Dendritic cell treated with granulocyte-macrophage colony-stimulating factor and Interleukin-4, amounts not matched to agents 40 ng/mL and 50 ng/mL, for 4 days (primary cell): ENCODE data around the gene NFASC.

Experiments
- H3K27ac Mint-ChIP-seq: one replicate; pipeline ENCODE4 v1.8.0; 2022; ENCODE audit warnings: mild to moderate bottlenecking, mixed read lengths
- H3K27me3 Mint-ChIP-seq: one replicate; pipeline ENCODE4 v1.8.0; 2022; ENCODE audit warnings: mild to moderate bottlenecking, mixed read lengths
- H3K36me3 Mint-ChIP-seq: one replicate; pipeline ENCODE4 v1.8.0; 2022; ENCODE audit warnings: low read depth, mixed read lengths
- H3K4me1 Mint-ChIP-seq: one replicate; pipeline ENCODE4 v1.8.0; 2022; ENCODE audit warnings: low read depth, mixed read lengths
- H3K4me3 Mint-ChIP-seq: one replicate; pipeline ENCODE4 v1.8.0; 2022; ENCODE audit warnings: mild to moderate bottlenecking, moderate library complexity, mixed read lengths
- H3K9me3 Mint-ChIP-seq: one replicate; pipeline ENCODE4 v1.8.0; 2022; ENCODE audit warnings: mixed read lengths
- intact Hi-C: fragments of 100-400 bp; cut with micrococcal nuclease; formaldehyde crosslinking; loops from one replicate; pipeline ENCODE4 v1.15.0; 2022

Gene NFASC

DNA sequence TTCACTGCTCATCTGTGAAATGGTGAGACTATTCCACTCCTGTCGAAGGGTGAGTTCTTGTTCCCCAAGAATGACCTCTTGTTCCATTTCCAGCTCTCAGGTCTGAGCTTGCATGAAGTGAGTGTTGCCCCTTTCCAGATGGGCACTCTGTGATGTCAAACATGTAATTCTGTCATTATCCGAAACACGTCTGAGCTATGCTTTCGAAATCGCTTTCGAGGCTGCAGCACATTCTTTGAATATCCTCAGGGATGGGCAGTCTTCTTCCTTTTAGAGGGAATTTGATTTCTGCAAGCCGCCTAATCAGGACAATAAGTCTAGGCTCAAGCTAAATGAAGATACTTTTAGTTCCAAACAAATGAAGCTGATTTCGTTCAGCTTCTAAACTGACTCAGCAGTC is 15.1 kb downstream of the NFASC start:
- Mint-ChIP-seq H3K27ac (no peak overlapping the region), H3K4me1 (no peaks in the 10 kb centered on the region), H3K36me3 (no peaks in the 10 kb centered on the region), H3K4me3 (no peak overlapping the region), H3K9me3 (no peaks in the 10 kb centered on the region), H3K27me3 (peaks cover 16% of the 10 kb centered on the region)
- intact Hi-C loops, result no loop called here

DNA sequence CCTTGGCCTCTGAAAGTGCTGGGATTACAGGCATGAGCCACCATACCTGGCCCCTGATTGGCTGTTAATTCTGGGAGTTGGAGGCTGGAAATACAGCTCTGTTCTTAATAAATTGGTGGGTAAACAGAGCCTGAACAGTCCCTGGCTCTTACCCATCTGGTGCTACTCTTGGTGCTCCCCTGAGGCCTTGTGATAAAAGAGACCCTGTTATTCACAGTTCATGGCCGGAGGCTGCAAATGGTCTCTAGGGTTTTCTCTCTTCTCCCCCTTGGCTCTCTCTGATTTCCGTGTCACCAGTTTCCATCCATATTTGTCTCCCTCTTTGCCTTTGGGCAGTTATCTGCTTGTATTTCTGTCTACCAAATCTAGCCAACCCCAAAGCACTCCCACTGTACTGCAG is 17.2 kb downstream of the NFASC start:
- Mint-ChIP-seq H3K9me3 (no peaks in the 10 kb centered on the region), H3K27me3 (peaks cover 20% of the 10 kb centered on the region), H3K27ac (no peak overlapping the region), H3K4me1 (no peaks in the 10 kb centered on the region), H3K4me3 (no peak overlapping the region), H3K36me3 (no peaks in the 10 kb centered on the region)
- intact Hi-C loops, result no loop called here

GRCh38 chr1:204888294-204888693 is 17.6 kb downstream of the NFASC start:
- peaks cover 21% of the 10 kb centered on the region for H3K27me3 Mint-ChIP-seq
- H3K4me3 Mint-ChIP-seq, result no peak overlapping the region
- H3K9me3 Mint-ChIP-seq, result no peaks in the 10 kb centered on the region
- intact Hi-C loops, result no loop called here
- no peak overlapping the region for H3K27ac Mint-ChIP-seq
- no peaks in the 10 kb centered on the region for H3K4me1 Mint-ChIP-seq
- H3K36me3 Mint-ChIP-seq, result no peaks in the 10 kb centered on the region

GRCh38 chr1:204889681-204890383 is 19.2 kb downstream of the NFASC start:
- Mint-ChIP-seq H3K27me3 (peaks cover 21% of the 10 kb centered on the region), H3K4me1 (no peaks in the 10 kb centered on the region), H3K4me3 (no peak overlapping the region), H3K9me3 (no peaks in the 10 kb centered on the region), H3K36me3 (no peaks in the 10 kb centered on the region), H3K27ac (no peak overlapping the region)
- intact Hi-C loops, result no loop called here

- H3K27me3 Mint-ChIP-seq, result peaks cover 29% of the 10 kb centered on the region
- intact Hi-C loops, result no loop called here
- no peak overlapping the region for H3K27ac Mint-ChIP-seq
- H3K9me3 Mint-ChIP-seq, result no peaks in the 10 kb centered on the region
- H3K36me3 Mint-ChIP-seq, result no peaks in the 10 kb centered on the region
- no peaks in the 10 kb centered on the region for H3K4me1 Mint-ChIP-seq
- no peak overlapping the region for H3K4me3 Mint-ChIP-seq
Observed at GRCh38 chr1:204891860-204892259, 21.2 kb downstream of the NFASC start.

DNA sequence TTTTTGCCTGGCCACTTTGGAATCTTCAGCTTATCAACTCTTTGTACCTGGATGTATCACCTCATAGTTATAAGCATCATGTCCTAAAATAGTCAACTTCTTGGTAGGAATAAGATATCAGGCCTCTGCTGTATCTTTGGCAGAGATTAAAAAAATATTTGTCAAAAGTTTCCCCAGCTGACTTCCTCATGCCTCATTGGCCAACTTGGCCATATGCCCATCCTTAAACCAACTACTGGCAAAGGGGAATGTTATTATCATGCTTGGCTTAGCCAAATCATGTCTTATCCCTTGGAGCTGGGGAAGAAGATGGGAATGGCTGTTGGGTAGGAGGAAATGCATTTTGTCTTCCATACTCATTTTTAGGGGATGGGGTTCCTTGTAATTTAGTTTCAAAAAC is 23.4 kb downstream of the NFASC start:
- H3K27ac Mint-ChIP-seq, result no peak overlapping the region
- intact Hi-C loops, result no loop called here
- no peaks in the 10 kb centered on the region for H3K9me3 Mint-ChIP-seq
- no peaks in the 10 kb centered on the region for H3K36me3 Mint-ChIP-seq
- H3K4me1 Mint-ChIP-seq, result no peaks in the 10 kb centered on the region
- peaks cover 20% of the 10 kb centered on the region for H3K27me3 Mint-ChIP-seq
- no peak overlapping the region for H3K4me3 Mint-ChIP-seq

DNA sequence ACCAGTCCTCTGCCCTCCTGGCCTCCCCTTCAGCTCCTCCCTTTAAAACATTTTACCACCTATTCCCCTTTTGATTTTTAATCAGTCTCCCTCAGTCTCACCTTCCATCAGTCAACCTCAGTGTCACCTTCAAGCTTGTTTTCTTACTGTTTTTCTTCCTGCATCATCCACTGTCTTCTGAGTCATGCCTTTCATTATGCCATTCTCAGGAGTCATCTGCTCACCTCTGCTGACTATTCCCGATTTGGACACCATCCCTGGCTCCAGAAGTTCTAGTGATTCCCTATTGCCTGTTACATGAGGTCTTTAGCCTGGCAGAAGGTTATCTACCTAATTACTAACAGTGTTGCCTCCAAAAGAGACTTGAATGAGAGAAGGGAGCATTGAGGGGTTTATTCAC is 23.9 kb downstream of the NFASC start:
- Mint-ChIP-seq H3K4me3 (no peak overlapping the region), H3K27ac (no peak overlapping the region), H3K36me3 (no peaks in the 10 kb centered on the region), H3K27me3 (peaks cover 18% of the 10 kb centered on the region), H3K9me3 (no peaks in the 10 kb centered on the region), H3K4me1 (no peaks in the 10 kb centered on the region)
- intact Hi-C loops, result no loop called here

DNA sequence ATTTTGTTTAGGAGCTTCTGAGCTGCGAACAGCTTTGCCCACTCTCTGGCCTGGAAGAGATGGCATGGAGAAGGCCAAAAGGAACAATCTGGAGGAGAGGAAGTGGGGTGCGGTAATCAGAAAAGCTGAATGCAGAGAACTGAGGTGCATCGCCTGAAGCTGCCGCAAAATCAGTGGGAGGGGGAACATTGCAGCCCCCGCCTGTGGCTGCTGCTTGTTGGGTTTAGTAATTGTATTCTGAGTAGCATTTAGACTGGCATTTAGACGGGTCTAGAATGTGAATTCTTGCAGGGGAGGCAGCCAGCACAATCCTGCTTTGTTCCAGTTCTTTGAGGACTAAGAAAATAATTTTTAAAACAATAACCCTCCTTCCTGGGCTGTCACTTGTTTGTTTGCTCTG is 25.4 kb downstream of the NFASC start:
- H3K4me1 Mint-ChIP-seq, result no peaks in the 10 kb centered on the region
- H3K9me3 Mint-ChIP-seq, result no peaks in the 10 kb centered on the region
- intact Hi-C loops, result no loop called here
- H3K4me3 Mint-ChIP-seq, result no peak overlapping the region
- no peaks in the 10 kb centered on the region for H3K36me3 Mint-ChIP-seq
- no peak overlapping the region for H3K27ac Mint-ChIP-seq
- H3K27me3 Mint-ChIP-seq, result peaks cover 19% of the 10 kb centered on the region

- no peak overlapping the region for H3K27ac Mint-ChIP-seq
- H3K27me3 Mint-ChIP-seq, result peaks cover 19% of the 10 kb centered on the region
- intact Hi-C loops, result no loop called here
- H3K4me1 Mint-ChIP-seq, result no peaks in the 10 kb centered on the region
- no peaks in the 10 kb centered on the region for H3K36me3 Mint-ChIP-seq
- no peak overlapping the region for H3K4me3 Mint-ChIP-seq
- H3K9me3 Mint-ChIP-seq, result no peaks in the 10 kb centered on the region
Observed at GRCh38 chr1:204896787-204897469, 26.3 kb downstream of the NFASC start.

- Mint-ChIP-seq H3K4me3 (no peak overlapping the region), H3K4me1 (no peaks in the 10 kb centered on the region), H3K27me3 (peaks cover 25% of the 10 kb centered on the region), H3K36me3 (no peaks in the 10 kb centered on the region), H3K27ac (no peak overlapping the region), H3K9me3 (no peaks in the 10 kb centered on the region)
- intact Hi-C loops, result no loop called here
Observed at GRCh38 chr1:204900721-204901120, 30.1 kb downstream of the NFASC start.

DNA sequence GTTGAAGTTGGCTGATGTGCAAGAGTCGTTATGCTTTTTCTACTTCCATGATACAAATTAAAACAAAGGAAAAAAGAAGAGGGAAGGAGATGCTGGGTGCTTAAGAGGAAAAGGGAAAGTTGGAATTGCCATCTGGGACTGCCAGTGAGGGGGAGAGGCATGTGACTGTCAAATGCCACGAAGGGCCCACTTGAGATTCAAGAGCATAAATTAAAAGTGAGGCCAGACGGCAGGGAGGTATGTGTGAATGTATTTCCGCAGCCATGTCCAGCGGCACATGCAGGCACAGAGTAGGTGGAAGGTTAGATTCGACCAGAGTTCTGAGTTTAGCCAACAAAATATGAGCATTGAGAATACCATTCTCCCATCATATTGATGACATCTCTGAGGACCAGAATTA is 32.0 kb downstream of the NFASC start:
- Mint-ChIP-seq H3K9me3 (no peaks in the 10 kb centered on the region), H3K27me3 (peaks cover 23% of the 10 kb centered on the region), H3K36me3 (no peaks in the 10 kb centered on the region), H3K4me1 (no peaks in the 10 kb centered on the region), H3K27ac (no peak overlapping the region), H3K4me3 (no peak overlapping the region)
- intact Hi-C loops, result no loop called here

DNA sequence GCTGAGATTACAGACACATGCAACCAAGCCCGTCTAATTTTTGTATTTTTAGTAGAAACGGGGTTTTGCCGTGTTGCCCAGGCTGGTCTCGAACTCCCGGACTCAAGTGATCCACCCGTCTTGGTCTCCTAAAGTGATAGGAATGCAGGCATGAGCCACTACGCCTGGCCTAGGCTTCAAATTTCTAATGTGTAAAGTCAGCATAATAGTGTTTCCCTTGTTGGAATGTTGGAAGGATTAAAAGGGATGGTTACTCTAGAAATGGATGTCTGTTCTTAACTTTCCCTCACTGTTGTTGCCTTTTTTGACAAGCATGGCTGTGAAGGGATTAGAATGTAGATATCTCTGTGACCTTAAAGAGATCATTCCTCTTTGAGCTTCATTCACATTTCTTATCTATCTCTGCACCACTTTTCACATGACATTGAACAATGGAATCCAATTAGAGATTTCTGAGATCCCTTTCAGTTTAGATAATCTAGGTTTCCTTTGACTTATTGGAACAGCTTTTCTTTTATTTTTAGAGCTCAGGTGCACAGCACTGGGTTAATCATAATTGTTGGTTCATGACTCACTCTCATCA is 33.7 kb downstream of the NFASC start:
- Mint-ChIP-seq H3K9me3 (no peaks in the 10 kb centered on the region), H3K36me3 (no peaks in the 10 kb centered on the region), H3K4me1 (no peaks in the 10 kb centered on the region), H3K4me3 (no peak overlapping the region), H3K27me3 (peaks cover 27% of the 10 kb centered on the region), H3K27ac (no peak overlapping the region)
- intact Hi-C loops, result no loop called here

GRCh38 chr1:204909109-204909508 is 38.4 kb downstream of the NFASC start:
- no peak overlapping the region for H3K4me3 Mint-ChIP-seq
- H3K36me3 Mint-ChIP-seq, result no peaks in the 10 kb centered on the region
- H3K27me3 Mint-ChIP-seq, result peaks cover 12% of the 10 kb centered on the region
- peaks cover 6% of the 10 kb centered on the region for H3K4me1 Mint-ChIP-seq
- H3K27ac Mint-ChIP-seq, result no peak overlapping the region
- intact Hi-C loops, result no loop called here
- no peaks in the 10 kb centered on the region for H3K9me3 Mint-ChIP-seq

- no peak overlapping the region for H3K4me3 Mint-ChIP-seq
- H3K36me3 Mint-ChIP-seq, result no peaks in the 10 kb centered on the region
- peaks cover 6% of the 10 kb centered on the region for H3K27me3 Mint-ChIP-seq
- no peaks in the 10 kb centered on the region for H3K9me3 Mint-ChIP-seq
- peaks cover 6% of the 10 kb centered on the region for H3K4me1 Mint-ChIP-seq
- intact Hi-C loops, result no loop called here
- no peak overlapping the region for H3K27ac Mint-ChIP-seq
Observed at GRCh38 chr1:204915861-204916495, 45.3 kb downstream of the NFASC start.
